GM20431 (cell line): ENCODE measurements around the gene GAGE12H.
"Not testable (repeated sequence)": the region's sequence is repeated elsewhere in the genome, so short reads cannot be mapped to it uniquely, and the experiment has no call there.

Experiments used
- in situ Hi-C: fragments of 300-500 bp; cut with MseI, MboI; formaldehyde crosslinking; loops from one replicate; pipeline ENCODE4 v1.15.0; 2020; ENCODE audit warnings: low sequenced_read_pairs; ENCODE audit not compliant: unreplicated experiment

Gene GAGE12H, protein sequence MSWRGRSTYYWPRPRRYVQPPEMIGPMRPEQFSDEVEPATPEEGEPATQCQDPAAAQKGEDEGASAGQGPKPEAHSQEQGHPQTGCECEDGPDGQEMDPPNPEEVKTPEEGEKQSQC

DNA sequence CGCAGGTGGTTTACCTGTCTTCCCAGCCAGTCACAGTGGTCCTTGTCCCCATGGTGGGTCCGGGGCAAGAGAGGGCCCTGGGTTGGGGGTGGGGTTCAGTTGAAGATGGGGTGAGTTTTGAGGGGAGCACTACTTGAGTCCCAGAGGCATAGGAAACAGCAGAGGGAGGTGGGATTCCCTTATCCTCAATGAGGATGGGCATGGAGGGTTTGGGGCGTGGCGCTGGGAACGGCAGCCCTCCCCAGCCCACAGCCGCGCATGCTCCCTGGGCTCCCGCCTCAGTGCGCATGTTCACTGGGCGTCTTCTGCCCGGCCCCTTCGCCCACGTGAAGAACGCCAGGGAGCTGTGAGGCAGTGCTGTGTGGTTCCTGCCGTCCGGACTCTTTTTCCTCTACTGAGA is at the start of gene GAGE12H:
GAGE12H (plus strand) TSS at position 301 of the 400 bp plus-strand sequence. CDS start 1,155 bp downstream, outside the sequence.
- in situ Hi-C loops = not testable (repeated sequence)

DNA sequence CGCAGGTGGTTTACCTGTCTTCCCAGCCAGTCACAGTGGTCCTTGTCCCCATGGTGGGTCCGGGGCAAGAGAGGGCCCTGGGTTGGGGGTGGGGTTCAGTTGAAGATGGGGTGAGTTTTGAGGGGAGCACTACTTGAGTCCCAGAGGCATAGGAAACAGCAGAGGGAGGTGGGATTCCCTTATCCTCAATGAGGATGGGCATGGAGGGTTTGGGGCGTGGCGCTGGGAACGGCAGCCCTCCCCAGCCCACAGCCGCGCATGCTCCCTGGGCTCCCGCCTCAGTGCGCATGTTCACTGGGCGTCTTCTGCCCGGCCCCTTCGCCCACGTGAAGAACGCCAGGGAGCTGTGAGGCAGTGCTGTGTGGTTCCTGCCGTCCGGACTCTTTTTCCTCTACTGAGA is 47.9 kb upstream of the GAGE12H start, which contains the start of gene GAGE12C:
GAGE12C (plus strand) TSS at position 301 of the 400 bp plus-strand sequence. CDS start 1,155 bp downstream, outside the sequence.
- in situ Hi-C loops = not testable (repeated sequence)

DNA sequence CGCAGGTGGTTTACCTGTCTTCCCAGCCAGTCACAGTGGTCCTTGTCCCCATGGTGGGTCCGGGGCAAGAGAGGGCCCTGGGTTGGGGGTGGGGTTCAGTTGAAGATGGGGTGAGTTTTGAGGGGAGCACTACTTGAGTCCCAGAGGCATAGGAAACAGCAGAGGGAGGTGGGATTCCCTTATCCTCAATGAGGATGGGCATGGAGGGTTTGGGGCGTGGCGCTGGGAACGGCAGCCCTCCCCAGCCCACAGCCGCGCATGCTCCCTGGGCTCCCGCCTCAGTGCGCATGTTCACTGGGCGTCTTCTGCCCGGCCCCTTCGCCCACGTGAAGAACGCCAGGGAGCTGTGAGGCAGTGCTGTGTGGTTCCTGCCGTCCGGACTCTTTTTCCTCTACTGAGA is 38.3 kb upstream of the GAGE12H start, which contains the start of gene GAGE12D:
GAGE12D (plus strand) TSS at position 301 of the 400 bp plus-strand sequence. CDS start 1,155 bp downstream, outside the sequence.
- in situ Hi-C loops = not testable (repeated sequence)

DNA sequence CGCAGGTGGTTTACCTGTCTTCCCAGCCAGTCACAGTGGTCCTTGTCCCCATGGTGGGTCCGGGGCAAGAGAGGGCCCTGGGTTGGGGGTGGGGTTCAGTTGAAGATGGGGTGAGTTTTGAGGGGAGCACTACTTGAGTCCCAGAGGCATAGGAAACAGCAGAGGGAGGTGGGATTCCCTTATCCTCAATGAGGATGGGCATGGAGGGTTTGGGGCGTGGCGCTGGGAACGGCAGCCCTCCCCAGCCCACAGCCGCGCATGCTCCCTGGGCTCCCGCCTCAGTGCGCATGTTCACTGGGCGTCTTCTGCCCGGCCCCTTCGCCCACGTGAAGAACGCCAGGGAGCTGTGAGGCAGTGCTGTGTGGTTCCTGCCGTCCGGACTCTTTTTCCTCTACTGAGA is 28.8 kb upstream of the GAGE12H start, which contains the start of gene GAGE12E:
GAGE12E (plus strand) TSS at position 301 of the 400 bp plus-strand sequence. CDS start 1,155 bp downstream, outside the sequence.
- in situ Hi-C loops = not testable (repeated sequence)

DNA sequence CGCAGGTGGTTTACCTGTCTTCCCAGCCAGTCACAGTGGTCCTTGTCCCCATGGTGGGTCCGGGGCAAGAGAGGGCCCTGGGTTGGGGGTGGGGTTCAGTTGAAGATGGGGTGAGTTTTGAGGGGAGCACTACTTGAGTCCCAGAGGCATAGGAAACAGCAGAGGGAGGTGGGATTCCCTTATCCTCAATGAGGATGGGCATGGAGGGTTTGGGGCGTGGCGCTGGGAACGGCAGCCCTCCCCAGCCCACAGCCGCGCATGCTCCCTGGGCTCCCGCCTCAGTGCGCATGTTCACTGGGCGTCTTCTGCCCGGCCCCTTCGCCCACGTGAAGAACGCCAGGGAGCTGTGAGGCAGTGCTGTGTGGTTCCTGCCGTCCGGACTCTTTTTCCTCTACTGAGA is 19.2 kb upstream of the GAGE12H start, which contains the start of gene GAGE12F:
GAGE12F (plus strand) TSS at position 301 of the 400 bp plus-strand sequence. CDS start 1,155 bp downstream, outside the sequence.
- in situ Hi-C loops = not testable (repeated sequence)

DNA sequence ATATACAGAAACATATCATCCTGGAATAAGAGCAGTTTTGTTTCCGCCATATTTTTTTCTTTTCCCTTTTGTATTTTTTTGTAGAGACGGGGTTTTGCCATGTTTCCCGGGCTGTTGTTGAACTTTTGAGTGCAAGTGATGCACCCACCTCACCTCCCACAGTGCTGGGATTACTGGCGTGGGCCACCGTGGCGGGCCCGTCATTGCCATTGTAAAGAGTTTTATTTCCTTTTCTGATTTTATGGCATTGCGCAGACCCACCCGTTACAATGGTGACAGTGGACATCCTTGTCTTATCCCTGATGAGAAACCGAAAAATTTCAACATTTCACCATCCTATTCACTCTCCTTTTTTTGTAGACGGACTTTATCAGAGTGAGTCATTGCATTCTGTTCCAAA is 11.0 kb upstream of the GAGE12H start:
- in situ Hi-C loops = not testable (repeated sequence)

DNA sequence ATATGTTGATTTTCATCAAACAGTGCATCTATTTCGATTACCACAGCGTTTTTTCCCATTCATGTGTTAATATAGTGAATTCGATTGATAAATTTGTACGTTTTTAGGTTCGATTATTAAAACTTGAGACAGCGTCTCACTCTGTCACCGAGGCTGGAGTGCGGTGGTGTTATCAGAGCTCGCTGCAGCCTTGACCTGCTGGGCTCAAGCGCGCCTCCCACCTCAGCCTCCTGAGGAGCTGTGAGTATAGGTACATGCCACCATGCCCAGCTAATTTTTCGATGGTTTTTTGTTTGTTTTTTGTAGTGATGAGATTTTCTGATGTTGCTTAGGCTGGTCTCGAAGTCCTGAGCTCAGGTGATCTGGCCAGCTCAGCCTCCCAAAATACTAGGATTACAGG is 10.6 kb upstream of the GAGE12H start:
- in situ Hi-C loops = not testable (repeated sequence)

DNA sequence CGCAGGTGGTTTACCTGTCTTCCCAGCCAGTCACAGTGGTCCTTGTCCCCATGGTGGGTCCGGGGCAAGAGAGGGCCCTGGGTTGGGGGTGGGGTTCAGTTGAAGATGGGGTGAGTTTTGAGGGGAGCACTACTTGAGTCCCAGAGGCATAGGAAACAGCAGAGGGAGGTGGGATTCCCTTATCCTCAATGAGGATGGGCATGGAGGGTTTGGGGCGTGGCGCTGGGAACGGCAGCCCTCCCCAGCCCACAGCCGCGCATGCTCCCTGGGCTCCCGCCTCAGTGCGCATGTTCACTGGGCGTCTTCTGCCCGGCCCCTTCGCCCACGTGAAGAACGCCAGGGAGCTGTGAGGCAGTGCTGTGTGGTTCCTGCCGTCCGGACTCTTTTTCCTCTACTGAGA is 9.6 kb upstream of the GAGE12H start, which contains the start of gene GAGE12G:
GAGE12G (plus strand) TSS at position 301 of the 400 bp plus-strand sequence. CDS start 1,155 bp downstream, outside the sequence.
- in situ Hi-C loops = not testable (repeated sequence)

DNA sequence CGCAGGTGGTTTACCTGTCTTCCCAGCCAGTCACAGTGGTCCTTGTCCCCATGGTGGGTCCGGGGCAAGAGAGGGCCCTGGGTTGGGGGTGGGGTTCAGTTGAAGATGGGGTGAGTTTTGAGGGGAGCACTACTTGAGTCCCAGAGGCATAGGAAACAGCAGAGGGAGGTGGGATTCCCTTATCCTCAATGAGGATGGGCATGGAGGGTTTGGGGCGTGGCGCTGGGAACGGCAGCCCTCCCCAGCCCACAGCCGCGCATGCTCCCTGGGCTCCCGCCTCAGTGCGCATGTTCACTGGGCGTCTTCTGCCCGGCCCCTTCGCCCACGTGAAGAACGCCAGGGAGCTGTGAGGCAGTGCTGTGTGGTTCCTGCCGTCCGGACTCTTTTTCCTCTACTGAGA is 9.4 kb downstream of the GAGE12H start, which contains the start of gene GAGE2A:
GAGE2A (plus strand) TSS at position 301 of the 400 bp plus-strand sequence. CDS start 1,155 bp downstream, outside the sequence.
- in situ Hi-C loops = not testable (repeated sequence)

DNA sequence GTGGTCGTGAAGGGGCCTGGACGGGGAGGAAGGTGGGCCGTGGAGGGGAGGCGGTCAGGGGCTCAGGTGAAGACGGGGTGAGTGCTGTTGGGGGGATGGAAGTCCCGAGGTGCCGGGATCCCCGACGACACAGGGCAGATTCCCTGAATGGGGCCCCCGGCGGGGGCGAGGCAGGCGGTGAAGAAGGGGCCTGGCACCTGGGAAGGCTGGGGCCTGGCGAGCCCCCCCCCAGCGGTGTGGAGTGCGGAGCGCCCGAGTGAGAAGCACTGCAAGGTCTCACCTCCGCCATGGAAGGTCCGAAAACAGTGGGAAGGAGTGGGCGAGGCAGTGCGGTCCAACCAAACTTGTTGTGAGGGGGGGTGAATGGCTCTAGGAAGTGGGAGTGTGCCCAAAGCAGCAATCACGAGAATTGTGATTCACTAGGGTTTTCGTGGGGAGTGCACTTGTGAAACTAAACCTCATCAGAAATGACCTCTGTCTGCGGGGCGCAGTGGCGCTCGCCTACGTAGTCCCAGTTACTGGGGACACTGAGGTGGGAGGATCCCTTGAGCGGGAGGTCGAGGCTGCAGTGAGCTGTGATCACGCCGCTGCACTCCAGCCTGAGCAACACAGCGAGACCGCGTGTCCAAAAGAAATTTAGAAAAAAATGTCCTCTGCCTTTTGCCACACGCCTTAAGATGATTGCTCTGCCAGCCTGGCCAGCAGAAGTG is 10.2 kb downstream of the GAGE12H start:
- in situ Hi-C loops = not testable (repeated sequence)

DNA sequence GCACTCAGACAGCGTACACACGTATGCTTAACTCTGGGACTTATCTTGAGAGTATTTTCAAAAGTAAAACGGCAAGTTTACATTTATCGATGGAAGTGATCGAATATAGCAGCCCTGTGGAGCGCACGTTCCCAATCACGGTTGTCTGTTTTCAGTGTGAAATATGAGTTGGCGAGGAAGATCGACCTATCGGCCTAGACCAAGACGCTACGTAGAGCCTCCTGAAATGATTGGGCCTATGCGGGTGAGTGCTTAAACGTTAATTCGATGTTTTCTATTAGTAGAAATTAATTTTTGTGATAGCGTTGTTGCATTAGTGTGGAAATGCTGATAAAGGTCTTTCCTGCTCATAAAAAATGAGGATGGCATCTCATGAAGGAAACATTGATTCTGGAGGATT is 10.7 kb downstream of the GAGE12H start:
- in situ Hi-C loops = not testable (repeated sequence)

DNA sequence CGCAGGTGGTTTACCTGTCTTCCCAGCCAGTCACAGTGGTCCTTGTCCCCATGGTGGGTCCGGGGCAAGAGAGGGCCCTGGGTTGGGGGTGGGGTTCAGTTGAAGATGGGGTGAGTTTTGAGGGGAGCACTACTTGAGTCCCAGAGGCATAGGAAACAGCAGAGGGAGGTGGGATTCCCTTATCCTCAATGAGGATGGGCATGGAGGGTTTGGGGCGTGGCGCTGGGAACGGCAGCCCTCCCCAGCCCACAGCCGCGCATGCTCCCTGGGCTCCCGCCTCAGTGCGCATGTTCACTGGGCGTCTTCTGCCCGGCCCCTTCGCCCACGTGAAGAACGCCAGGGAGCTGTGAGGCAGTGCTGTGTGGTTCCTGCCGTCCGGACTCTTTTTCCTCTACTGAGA is 19.0 kb downstream of the GAGE12H start, which contains the start of gene GAGE1:
GAGE1 (plus strand) TSS at position 301 of the 400 bp plus-strand sequence. CDS start 1,155 bp downstream, outside the sequence.
- in situ Hi-C loops = not testable (repeated sequence)

DNA sequence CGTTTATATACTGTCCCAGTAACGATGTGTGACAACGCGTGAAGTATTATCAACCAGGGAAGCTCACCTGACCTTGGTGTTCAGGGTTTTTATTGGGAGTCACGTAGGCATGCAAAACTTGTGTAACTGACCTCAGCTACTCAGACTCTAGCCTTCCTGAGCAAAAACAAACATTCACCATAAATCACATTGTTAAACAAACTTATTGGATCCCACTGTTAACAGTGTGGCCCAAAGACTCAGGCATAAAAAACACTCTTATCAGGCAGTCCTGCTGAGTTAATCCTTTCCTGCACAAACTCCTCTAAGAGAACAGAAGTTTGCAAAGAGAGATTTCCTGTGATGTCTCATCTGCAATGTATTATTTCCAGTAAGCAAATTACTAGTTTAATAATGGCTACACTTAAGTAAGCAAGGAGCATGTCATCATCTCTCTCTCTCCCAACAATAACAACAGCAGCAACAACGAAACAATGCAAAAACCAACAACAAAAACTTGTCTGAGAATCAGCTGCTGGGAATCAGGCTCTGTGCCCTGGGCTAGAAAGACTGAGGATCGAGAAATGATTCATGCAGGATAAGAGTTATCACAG is 31.1 kb downstream of the GAGE12H start:
- in situ Hi-C loops = no loop called here

DNA sequence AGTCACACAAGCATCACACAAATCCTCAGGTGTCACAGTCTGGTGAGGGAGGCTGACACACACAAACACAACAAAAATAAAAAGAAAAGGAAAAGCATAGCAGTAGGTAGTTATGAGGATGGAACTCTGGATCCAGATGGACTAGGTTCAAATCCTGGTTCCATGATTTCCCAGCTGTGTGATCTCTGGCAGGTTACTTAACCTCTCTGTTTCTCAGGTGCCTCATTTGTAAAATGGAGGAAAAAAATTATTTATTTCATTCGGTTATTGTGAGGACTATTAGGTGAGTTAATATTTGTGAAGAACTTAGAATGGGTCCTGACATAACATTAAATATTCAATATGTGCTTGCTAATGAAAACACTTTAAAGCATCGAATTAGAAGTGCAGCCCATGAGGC is 38.8 kb downstream of the GAGE12H start:
- in situ Hi-C loops = no loop called here

DNA sequence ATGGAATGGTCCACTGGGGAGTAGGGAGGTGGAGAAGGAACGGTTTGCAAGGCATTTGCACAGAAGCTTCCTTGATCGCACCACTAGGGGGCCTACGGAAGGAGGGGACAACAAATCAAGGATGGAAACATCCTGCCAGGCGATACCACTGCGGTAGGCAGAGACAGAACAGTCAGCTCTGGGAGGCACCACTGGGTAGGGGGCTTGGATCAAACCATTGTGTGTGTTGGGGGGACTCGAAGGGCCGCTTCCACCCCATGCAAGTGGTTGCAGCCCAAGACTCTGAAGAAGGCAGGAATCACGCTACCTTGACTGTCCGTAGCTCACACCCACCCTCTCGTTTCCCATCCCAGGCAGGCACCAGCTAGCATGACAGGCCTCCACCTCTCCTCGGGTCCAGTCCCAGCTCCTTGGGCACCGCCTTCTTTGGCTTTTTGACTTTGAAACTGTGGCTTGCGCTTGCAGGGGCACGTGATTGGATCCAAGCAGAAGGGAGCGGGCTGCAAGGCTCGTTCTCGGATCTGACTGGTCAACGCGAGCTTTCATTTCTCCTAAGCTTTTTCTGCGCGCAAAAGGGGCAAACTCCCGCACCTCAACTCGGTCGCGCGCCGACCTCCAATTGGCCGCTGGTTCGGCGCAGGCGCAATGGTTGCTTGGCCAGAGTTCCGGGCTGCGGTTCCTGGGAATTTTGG is 47.5 kb downstream of the GAGE12H start:
- in situ Hi-C loops = no loop called here
